H9 (cell line): Measurements from ENCODE around the gene TRPM2. TPM values are rescaled to one million over a fixed set of nuclear protein-coding genes. Genes with fewer than 3 reads are reported as not detected.

Experiments
- DNase-seq: peaks from one replicate; pipeline ENCODE4 v3.0.0-alpha.2; 2017
- H2AFZ ChIP-seq: one replicate; pipeline ENCODE4 v1.6.1; 2013; ENCODE audit warnings: mild to moderate bottlenecking, low read length, control low read depth, moderate library complexity
- H2AK5ac ChIP-seq: 2 replicates; pipeline ENCODE4 v1.6.1; 2013; ENCODE audit warnings: low read length, control low read depth, mixed read lengths; ENCODE audit not compliant: insufficient read length
- H2BK120ac ChIP-seq: one replicate; pipeline ENCODE4 v1.6.1; 2013; ENCODE audit warnings: low read depth, mild to moderate bottlenecking, low read length, control low read depth, inconsistent platforms; ENCODE audit not compliant: poor library complexity, severe bottlenecking
- H2BK12ac ChIP-seq: 2 replicates; pipeline ENCODE4 v1.6.1; 2013; ENCODE audit warnings: low read length, control low read depth, mixed read lengths, low read depth; ENCODE audit not compliant: insufficient read length
- H2BK15ac ChIP-seq: 2 replicates; pipeline ENCODE4 v1.6.1; 2013; ENCODE audit warnings: low read depth, low read length, control low read depth
- H2BK20ac ChIP-seq: one replicate; pipeline ENCODE4 v1.6.1; 2013; ENCODE audit warnings: low read depth, mild to moderate bottlenecking, low read length, control low read depth, inconsistent platforms; ENCODE audit not compliant: poor library complexity, severe bottlenecking
- H2BK5ac ChIP-seq: 2 replicates; pipeline ENCODE4 v1.6.1; 2013; ENCODE audit warnings: low read length, control low read depth, mixed read lengths; ENCODE audit not compliant: insufficient read length
- H3K14ac ChIP-seq: 2 replicates; pipeline ENCODE4 v1.6.1; 2013; ENCODE audit warnings: low read length, control low read depth; ENCODE audit not compliant: insufficient read depth
- H3K18ac ChIP-seq: 2 replicates; pipeline ENCODE4 v1.6.1; 2013; ENCODE audit warnings: low read depth, mild to moderate bottlenecking, mixed read lengths, low read length, control low read depth; ENCODE audit not compliant: insufficient read length
- H3K23ac ChIP-seq: 2 replicates; pipeline ENCODE4 v1.6.1; 2013; ENCODE audit warnings: low read length, control low read depth, mixed read lengths, low read depth; ENCODE audit not compliant: insufficient read length
- H3K23me2 ChIP-seq: 2 replicates; pipeline ENCODE4 v1.6.1; 2013; ENCODE audit warnings: low read depth, mild to moderate bottlenecking, mixed read lengths, low read length, control low read depth; ENCODE audit not compliant: insufficient read length, poor library complexity, severe bottlenecking
- H3K27ac ChIP-seq: 2 replicates; pipeline ENCODE4 v1.5.1; 2013; ENCODE audit warnings: low read length, control low read depth, mixed read lengths, low read depth; ENCODE audit not compliant: insufficient read length
- H3K27me3 ChIP-seq: 2 replicates; pipeline ENCODE4 v1.6.1; 2013; ENCODE audit warnings: low read length, control low read depth, inconsistent platforms; ENCODE audit not compliant: insufficient read depth
- H3K4ac ChIP-seq: 2 replicates; pipeline ENCODE4 v1.6.1; 2013; ENCODE audit warnings: low read depth, mild to moderate bottlenecking, control low read depth, inconsistent platforms, low read length, moderate library complexity
- H3K4me1 ChIP-seq: 2 replicates; pipeline ENCODE4 v1.6.1; 2013; ENCODE audit warnings: low read length, control low read depth, inconsistent platforms; ENCODE audit not compliant: insufficient read depth
- H3K4me2 ChIP-seq: 2 replicates; pipeline ENCODE4 v1.6.1; 2013; ENCODE audit warnings: low read length, control low read depth, mixed read lengths; ENCODE audit not compliant: insufficient read length, insufficient read depth
- H3K56ac ChIP-seq: 2 replicates; pipeline ENCODE4 v1.6.1; 2013; ENCODE audit warnings: low read depth, mild to moderate bottlenecking, mixed read lengths, low read length, control low read depth; ENCODE audit not compliant: insufficient read length
- H3K79me1 ChIP-seq: 2 replicates; pipeline ENCODE4 v1.6.1; 2013; ENCODE audit warnings: low read depth, mild to moderate bottlenecking, moderate library complexity, low read length, control low read depth, inconsistent platforms; ENCODE audit not compliant: insufficient read depth, poor library complexity, severe bottlenecking
- H3K79me2 ChIP-seq: 2 replicates; pipeline ENCODE4 v1.6.1; 2013; ENCODE audit warnings: low read length, control low read depth, inconsistent platforms; ENCODE audit not compliant: insufficient read depth
- H3K9ac ChIP-seq: 2 replicates; pipeline ENCODE4 v1.6.1; 2013; ENCODE audit warnings: low read length, control low read depth, mixed read lengths; ENCODE audit not compliant: insufficient read length; ENCODE audit errors: extremely low read depth
- H3K9me3 ChIP-seq: one replicate; pipeline ENCODE4 v1.6.1; 2013; ENCODE audit warnings: low read depth, low read length, inconsistent platforms; ENCODE audit not compliant: control insufficient read depth
- H3T11ph ChIP-seq: one replicate; pipeline ENCODE4 v1.6.1; 2013; ENCODE audit warnings: mild to moderate bottlenecking, low read length, control low read depth, inconsistent platforms
- H4K20me1 ChIP-seq: one replicate; pipeline ENCODE4 v1.6.1; 2013; ENCODE audit not compliant: control insufficient read depth, insufficient read length, insufficient read depth
- H4K5ac ChIP-seq: 2 replicates; pipeline ENCODE4 v1.6.1; 2013; ENCODE audit warnings: low read depth, mild to moderate bottlenecking, mixed read lengths, low read length, control low read depth; ENCODE audit not compliant: insufficient read length
- H4K8ac ChIP-seq: replicated peaks from 2 replicates; pipeline ENCODE4 v1.6.1; 2013; ENCODE audit warnings: low read length, control low read depth, mixed read lengths, low read depth; ENCODE audit not compliant: insufficient read length
- H4K91ac ChIP-seq: 2 replicates; pipeline ENCODE4 v1.6.1; 2013; ENCODE audit warnings: low read depth, mild to moderate bottlenecking, moderate library complexity, mixed read lengths, low read length, control low read depth; ENCODE audit not compliant: insufficient read length
- H3K27ac Mint-ChIP-seq, 3 experiments: 2 replicates in 2 of 3; 3 replicates in 1 of 3; pipeline ENCODE4 v1.8.0; 2020 to 2021; ENCODE audit warnings: mixed read lengths in 3 of 3, mild to moderate bottlenecking in 1 of 3, moderate library complexity in 1 of 3
- H3K27me3 Mint-ChIP-seq: 2 replicates; pipeline ENCODE4 v1.8.0; 2021; ENCODE audit warnings: low read depth, mild to moderate bottlenecking, moderate library complexity, mixed read lengths
- H3K36me3 Mint-ChIP-seq, 3 experiments: 2 replicates in 2 of 3; 3 replicates in 1 of 3; pipeline ENCODE4 v1.8.0; 2020 to 2021; ENCODE audit warnings: low read depth in 3 of 3, mixed read lengths in 3 of 3; ENCODE audit not compliant: insufficient read depth in 1 of 3
- H3K4me1 Mint-ChIP-seq, 2 experiments: 2 replicates each; pipeline ENCODE4 v1.8.0; 2020; ENCODE audit warnings: mixed read lengths in 2 of 2
- H3K4me3 Mint-ChIP-seq, 2 experiments: 2 replicates in 1 of 2; 3 replicates in 1 of 2; pipeline ENCODE4 v1.8.0; 2020 to 2021; ENCODE audit warnings: mild to moderate bottlenecking in 2 of 2, mixed read lengths in 2 of 2, moderate library complexity in 1 of 2
- H3K9me3 Mint-ChIP-seq, 2 experiments: 2 replicates in 1 of 2; 3 replicates in 1 of 2; pipeline ENCODE4 v1.8.0; 2020; ENCODE audit warnings: mild to moderate bottlenecking in 2 of 2, mixed read lengths in 2 of 2, moderate library complexity in 1 of 2
- WGBS: extraction: QIAGEN DNeasy Blood & Tissue Kit; methylation state at CpG from one replicate; pipeline ENCODE4 v1.1.7; 2013; ENCODE audit warnings: missing lambda C conversion rate, low lambda C conversion rate, mixed read lengths; ENCODE audit not compliant: insufficient read length; ENCODE audit errors: extremely low coverage; 5-methylcytosine and 5-hydroxymethylcytosine counted together
- total RNA-seq: library from RNA; stranded (reverse); gene quantifications from 2 replicates; pipeline ENCODE4 v1.2.1, GENCODE V29; 2021
- TF ChIP-seq, protein P1 (sequence below): fragments of 200-600 bp; sonication (generic); conservative IDR thresholded peaks from 3 replicates; pipeline ENCODE4 v1.8.0; 2021; ENCODE audit warnings: antibody characterized with exemption, mild to moderate bottlenecking

Gene TRPM2
- total RNA-seq, 1 experiment from 2014 or later: 0.68 TPM

DNA sequence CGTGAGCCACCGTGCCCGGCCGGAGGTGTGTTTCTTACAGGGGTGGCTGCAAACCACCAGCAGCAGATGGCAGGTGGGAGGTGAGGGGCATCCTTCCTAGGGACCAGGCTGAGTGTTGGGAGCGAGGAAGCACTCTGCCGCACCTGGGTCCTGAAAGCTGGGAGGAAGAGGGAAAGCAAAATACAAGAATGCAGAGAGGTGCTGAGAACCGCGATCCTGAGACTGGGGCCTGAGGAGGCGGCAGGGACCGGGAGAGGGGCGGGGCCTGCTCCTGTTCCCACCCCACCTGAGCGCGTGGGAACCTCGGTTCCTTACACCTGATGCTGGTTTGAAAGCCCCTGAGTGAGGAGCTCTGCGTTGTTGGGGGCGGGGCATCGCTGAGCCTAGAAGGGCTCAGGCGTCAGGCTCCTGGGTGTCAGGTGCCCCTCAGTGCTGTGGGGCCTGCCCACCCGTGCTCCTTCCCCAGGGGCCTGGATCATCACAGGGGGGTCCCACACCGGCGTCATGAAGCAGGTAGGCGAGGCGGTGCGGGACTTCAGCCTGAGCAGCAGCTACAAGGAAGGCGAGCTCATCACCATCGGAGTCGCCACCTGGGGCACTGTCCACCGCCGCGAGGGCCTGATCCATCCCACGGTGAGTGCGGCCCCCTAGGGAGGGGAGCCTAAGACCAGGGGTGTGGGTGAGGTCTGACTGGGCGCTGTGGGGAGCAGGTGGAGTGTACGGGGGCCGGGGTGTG lies 15.5 kb downstream of the TRPM2 start:
- Histone ChIP-seq H2BK15ac (no peak overlapping the region), H3K23ac (no peak overlapping the region), H3T11ph (no peak overlapping the region), H3K14ac (no peak overlapping the region), H3K4me1 (no peaks in the 10 kb centered on the region), H3K4ac (no peak overlapping the region), H3K9ac (no peak overlapping the region), H3K9me3 (no peaks in the 10 kb centered on the region), H4K91ac (no peak overlapping the region), H3K56ac (no peak overlapping the region), H3K27me3 (peaks cover 4% of the 10 kb centered on the region; the same call in 1 of the 2 replicates), H4K20me1 (no peaks in the 10 kb centered on the region), H3K27ac (no peak overlapping the region), H3K18ac (no peak overlapping the region), H2AFZ (no peak overlapping the region), H3K79me1 (no peaks in the 10 kb centered on the region), H3K79me2 (no peaks in the 10 kb centered on the region), H4K5ac (no peak overlapping the region), H3K4me2 (peak overlapping the region; percentile 58), H4K8ac (no peak overlapping the region), H2AK5ac (no peak overlapping the region), H2BK20ac (no peak overlapping the region), H2BK5ac (no peak overlapping the region), H3K23me2 (peaks cover 3% of the 10 kb centered on the region), H2BK120ac (no peak overlapping the region), H2BK12ac (no peak overlapping the region)
- Mint-ChIP-seq H3K27me3 (peaks cover 50% of the 10 kb centered on the region), H3K4me3 (peak overlapping the region; percentile 34 to 71), H3K9me3 (peaks cover 8 to 10% of the 10 kb centered on the region in 2 experiments; a peak in 4 of 5 replicates), H3K36me3 (no peaks in the 10 kb centered on the region), H3K27ac (no peak overlapping the region), H3K4me1 (peaks cover 2 to 9% of the 10 kb centered on the region in 2 experiments; a peak in 2 of 4 replicates)
- TF ChIP-seq, protein P1, sequence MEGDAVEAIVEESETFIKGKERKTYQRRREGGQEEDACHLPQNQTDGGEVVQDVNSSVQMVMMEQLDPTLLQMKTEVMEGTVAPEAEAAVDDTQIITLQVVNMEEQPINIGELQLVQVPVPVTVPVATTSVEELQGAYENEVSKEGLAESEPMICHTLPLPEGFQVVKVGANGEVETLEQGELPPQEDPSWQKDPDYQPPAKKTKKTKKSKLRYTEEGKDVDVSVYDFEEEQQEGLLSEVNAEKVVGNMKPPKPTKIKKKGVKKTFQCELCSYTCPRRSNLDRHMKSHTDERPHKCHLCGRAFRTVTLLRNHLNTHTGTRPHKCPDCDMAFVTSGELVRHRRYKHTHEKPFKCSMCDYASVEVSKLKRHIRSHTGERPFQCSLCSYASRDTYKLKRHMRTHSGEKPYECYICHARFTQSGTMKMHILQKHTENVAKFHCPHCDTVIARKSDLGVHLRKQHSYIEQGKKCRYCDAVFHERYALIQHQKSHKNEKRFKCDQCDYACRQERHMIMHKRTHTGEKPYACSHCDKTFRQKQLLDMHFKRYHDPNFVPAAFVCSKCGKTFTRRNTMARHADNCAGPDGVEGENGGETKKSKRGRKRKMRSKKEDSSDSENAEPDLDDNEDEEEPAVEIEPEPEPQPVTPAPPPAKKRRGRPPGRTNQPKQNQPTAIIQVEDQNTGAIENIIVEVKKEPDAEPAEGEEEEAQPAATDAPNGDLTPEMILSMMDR: 0 out of 3 replicates have a peak, but pooled peaks have one; percentile 14
- WGBS: no CpG with 5 or more reads among the region's 35 CpGs
- peak; percentile 76 for DNase-seq
